Panc1 (cell line): ENCODE measurements around the gene ILK.

Experiments used
- SIN3A ChIP-seq: IDR thresholded peaks from 2 replicates; pipeline ENCODE4 v1.6.1; 2012; ENCODE audit warnings: low read depth, mild to moderate bottlenecking, low read length, moderate library complexity, borderline replicate concordance; ENCODE audit not compliant: insufficient read depth
- TF ChIP-seq, protein P1 (sequence below): fragments of 450-650 bp; IDR thresholded peaks from 2 replicates; pipeline ENCODE4 v1.5.1; 2017; ENCODE audit warnings: mild to moderate bottlenecking

DNA sequence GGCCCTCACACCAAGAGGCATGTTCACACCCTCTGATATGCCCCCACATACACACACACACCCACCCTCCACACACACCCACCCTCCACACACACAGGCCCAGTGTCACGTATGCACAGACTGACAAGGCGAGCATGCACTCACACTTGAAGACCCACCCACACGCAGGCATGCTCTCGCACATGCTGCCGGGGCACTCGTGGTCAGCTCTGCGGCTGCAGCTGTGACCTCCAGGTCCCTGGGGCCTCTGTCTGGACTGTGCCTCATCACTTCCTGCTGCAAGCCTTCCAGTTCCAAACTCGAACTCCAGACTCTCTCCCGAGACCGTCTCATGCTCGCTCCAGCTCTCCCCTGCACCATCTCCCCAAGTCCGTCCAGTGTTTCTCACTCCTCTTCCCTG lies 42.5 kb downstream of the ILK start:
- TF ChIP-seq, protein P1, sequence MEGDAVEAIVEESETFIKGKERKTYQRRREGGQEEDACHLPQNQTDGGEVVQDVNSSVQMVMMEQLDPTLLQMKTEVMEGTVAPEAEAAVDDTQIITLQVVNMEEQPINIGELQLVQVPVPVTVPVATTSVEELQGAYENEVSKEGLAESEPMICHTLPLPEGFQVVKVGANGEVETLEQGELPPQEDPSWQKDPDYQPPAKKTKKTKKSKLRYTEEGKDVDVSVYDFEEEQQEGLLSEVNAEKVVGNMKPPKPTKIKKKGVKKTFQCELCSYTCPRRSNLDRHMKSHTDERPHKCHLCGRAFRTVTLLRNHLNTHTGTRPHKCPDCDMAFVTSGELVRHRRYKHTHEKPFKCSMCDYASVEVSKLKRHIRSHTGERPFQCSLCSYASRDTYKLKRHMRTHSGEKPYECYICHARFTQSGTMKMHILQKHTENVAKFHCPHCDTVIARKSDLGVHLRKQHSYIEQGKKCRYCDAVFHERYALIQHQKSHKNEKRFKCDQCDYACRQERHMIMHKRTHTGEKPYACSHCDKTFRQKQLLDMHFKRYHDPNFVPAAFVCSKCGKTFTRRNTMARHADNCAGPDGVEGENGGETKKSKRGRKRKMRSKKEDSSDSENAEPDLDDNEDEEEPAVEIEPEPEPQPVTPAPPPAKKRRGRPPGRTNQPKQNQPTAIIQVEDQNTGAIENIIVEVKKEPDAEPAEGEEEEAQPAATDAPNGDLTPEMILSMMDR: no peak
- TF ChIP-seq SIN3A: no peak
